Stimulated activated effector memory CD8-positive, alpha-beta T cell treated with anti-CD3 and anti-CD28 coated beads, Interleukin-12 subunit alpha, Interleukin-12 subunit beta, amount 100 ng/mL, for 72 hours (primary cell): ENCODE results near the gene PTPRE.

Experiments
- ATAC-seq: fragments of 150-1000 bp; cut with Tn5 transposase; 2 replicates; pipeline ENCODE4 v1.10.0; 2021
- DNase-seq, 2 donors: peaks; one replicate each; pipeline ENCODE4 v3.0.0; 2021 to 2022; ENCODE audit warnings: low spot score in 2 of 2
- H3K27ac Mint-ChIP-seq: one replicate; pipeline ENCODE4 v1.8.0; 2022; ENCODE audit warnings: mild to moderate bottlenecking, mixed read lengths
- H3K36me3 Mint-ChIP-seq: one replicate; pipeline ENCODE4 v1.8.0; 2022; ENCODE audit warnings: mild to moderate bottlenecking, mixed read lengths
- H3K4me1 Mint-ChIP-seq: one replicate; pipeline ENCODE4 v1.8.0; 2022; ENCODE audit warnings: mixed read lengths
- H3K4me3 Mint-ChIP-seq: one replicate; pipeline ENCODE4 v1.8.0; 2022; ENCODE audit warnings: mild to moderate bottlenecking, mixed read lengths
- H3K9me3 Mint-ChIP-seq: one replicate; pipeline ENCODE4 v1.8.0; 2022; ENCODE audit warnings: mixed read lengths

The PTPRE gene

DNA sequence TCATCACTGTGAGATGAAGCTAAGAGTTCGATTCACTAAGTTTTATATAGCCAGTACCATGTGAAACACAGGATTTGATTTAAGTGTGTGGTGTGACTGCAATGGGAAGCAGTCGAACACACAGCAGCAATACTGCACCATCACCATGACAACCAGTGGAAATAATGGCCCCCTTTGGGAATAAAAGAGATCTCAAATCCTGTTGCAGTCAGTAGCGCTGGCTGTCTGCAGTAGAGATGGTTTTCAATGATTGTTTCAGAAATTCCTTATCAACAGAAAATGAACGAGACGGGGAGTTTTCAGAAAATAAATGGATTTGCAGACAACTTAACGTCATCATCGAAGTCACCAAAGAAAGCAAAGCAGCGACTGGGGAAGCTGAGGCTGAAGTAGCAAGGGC lies 91.0 kb downstream of the PTPRE start:
- Mint-ChIP-seq H3K9me3 (no peaks in the 10 kb centered on the region), H3K4me3 (no peak overlapping the region), H3K36me3 (no peaks in the 10 kb centered on the region), H3K4me1 (peaks cover 9% of the 10 kb centered on the region), H3K27ac (no peak overlapping the region)
- DNase-seq (no peak), ATAC-seq (no peak)

DNA sequence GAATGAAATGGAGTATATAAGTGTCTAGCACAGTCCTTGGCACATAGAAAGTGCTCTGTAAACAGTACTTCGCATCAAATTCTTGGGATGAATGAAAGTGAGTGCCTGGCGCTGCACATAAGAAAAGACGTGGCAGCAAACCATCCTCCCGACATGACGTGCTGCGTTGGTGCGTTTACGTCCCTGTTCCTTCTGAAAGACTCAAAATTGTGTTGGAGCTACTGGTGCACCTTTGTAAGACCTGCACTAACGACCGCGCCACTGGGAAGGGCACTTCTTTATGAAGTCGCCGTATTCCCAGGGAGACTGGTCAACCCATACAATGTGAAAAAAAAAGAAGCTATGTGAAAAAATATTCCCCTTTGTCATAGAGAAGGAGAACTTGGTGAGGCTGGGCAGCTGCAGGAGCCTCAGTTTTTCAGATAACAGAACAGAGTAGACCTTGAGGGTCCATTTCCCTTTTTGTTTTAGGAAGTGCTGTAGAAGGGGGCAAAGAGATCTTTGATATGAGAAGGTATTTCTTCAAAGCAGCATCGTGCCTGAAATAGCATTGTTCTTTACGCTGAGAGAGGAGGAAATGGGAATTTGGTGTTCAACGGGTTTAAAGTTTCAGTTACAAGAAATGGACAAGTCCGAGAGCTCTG lies 91.7 kb downstream of the PTPRE start:
- Mint-ChIP-seq H3K4me1 (peaks cover 2% of the 10 kb centered on the region), H3K9me3 (no peaks in the 10 kb centered on the region), H3K36me3 (no peaks in the 10 kb centered on the region), H3K4me3 (no peak overlapping the region), H3K27ac (no peak overlapping the region)
- ATAC-seq (no peak), DNase-seq (no peak)

DNA sequence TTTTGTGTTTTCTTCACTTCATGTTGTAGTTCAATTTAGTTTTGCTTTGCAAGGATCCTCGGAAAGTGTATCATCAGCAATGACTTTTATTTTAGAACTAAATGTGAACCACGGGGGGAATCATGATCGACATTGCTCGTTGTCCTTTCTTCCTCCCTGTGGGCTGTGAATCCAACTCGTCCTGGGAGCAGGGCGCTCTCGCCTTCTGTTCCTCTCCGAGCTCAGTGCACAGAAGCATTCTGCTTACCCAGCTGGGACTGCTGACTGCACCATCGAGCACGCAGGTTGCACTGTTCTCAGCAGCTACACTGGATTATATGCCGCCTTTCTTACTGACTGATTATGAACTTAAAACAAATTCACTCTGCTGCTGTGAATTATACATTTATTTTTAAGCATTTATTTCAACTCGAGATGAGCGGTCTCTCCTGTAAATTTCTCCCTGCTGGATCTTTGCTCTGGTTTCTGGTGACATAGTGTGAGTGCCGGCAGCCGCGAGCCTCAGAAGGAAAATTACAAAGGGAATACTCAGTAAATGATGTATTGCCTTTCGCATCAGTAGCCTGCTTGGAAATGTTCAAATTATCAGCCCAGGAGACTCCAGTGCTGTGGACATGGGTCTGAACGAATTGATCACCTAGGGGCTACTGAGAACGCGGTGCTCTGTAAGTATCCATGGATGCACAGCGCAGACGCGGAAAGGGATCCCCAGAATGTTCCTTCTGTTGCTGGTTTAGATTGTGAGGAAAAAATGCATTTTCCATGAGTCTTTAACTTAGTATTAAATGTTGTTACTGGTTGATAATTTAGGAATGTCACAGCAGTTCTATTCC lies 92.6 kb downstream of the PTPRE start:
- DNase-seq: no peak
- H3K27ac Mint-ChIP-seq: no peak overlapping the region
- no peak overlapping the region for H3K4me3 Mint-ChIP-seq
- H3K36me3 Mint-ChIP-seq: no peaks in the 10 kb centered on the region
- no peaks in the 10 kb centered on the region for H3K9me3 Mint-ChIP-seq
- no peaks in the 10 kb centered on the region for H3K4me1 Mint-ChIP-seq
- no peak for ATAC-seq

DNA sequence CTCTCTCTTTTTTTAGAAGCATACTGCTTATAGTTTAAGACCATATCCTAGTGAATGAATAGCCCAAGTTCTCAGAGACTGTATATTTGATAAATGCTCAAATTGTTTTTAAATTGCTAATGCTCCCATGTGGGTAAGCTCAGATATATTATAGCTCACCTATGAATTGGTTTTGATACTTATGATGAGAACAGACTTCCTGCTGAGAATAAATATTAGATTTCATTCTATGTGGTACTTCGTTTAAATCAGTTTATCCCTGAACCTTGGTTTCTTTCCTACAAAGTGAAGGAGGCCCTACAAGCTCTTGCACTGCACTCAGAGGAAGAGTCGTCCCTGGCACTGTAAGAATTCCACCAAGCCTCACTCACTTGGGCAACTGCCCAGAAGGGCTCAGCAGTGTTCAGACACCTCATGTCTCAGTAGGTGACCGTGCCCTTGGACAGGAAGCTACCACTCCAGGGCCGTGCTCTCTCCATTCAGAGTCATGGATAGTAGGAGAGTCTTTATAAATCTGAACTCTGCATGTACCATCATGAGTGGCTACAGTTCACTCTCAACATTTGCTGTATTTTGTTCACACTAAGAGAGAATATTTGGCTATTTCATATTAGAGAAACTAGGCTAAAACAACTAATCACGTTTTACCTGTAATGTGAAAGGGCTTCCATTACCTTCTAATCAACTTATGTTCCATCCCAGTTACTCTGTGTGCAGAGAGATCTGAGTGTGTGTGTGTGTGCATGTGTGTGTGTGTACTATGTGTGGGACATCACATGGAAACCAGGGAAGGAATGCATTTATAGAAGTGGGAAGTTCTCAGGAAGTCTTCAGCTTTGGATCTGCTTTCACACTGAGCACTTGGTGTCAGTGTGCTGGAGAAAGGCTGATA lies 93.8 kb downstream of the PTPRE start:
- ATAC-seq (no peak), DNase-seq (no peak)
- no peak overlapping the region for H3K4me3 Mint-ChIP-seq
- H3K36me3 Mint-ChIP-seq: no peaks in the 10 kb centered on the region
- no peaks in the 10 kb centered on the region for H3K4me1 Mint-ChIP-seq
- H3K9me3 Mint-ChIP-seq: no peaks in the 10 kb centered on the region
- H3K27ac Mint-ChIP-seq: no peak overlapping the region

DNA sequence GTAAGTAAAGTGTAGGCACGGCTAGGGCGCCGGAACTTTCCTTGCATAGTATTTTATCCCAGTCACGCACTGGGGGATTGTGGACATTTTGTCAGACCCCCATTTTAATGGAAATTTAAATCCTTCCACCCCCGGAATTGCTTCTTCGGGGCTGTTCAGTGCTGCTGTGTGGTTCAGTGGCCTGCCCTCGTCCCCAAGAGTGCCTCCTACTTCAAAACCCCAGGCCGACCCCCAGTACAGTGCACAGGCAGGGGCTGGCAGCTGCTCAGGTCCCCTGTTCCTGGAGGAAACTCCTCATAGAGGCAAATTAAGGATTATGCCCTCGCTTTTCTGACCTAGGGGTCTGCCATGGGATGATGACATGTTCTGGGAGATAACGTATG lies 94.5 kb downstream of the PTPRE start:
- no peaks in the 10 kb centered on the region for H3K4me1 Mint-ChIP-seq
- H3K36me3 Mint-ChIP-seq: no peaks in the 10 kb centered on the region
- ATAC-seq (no peak), DNase-seq (no peak)
- H3K9me3 Mint-ChIP-seq: no peaks in the 10 kb centered on the region
- H3K4me3 Mint-ChIP-seq: no peak overlapping the region
- no peak overlapping the region for H3K27ac Mint-ChIP-seq

DNA sequence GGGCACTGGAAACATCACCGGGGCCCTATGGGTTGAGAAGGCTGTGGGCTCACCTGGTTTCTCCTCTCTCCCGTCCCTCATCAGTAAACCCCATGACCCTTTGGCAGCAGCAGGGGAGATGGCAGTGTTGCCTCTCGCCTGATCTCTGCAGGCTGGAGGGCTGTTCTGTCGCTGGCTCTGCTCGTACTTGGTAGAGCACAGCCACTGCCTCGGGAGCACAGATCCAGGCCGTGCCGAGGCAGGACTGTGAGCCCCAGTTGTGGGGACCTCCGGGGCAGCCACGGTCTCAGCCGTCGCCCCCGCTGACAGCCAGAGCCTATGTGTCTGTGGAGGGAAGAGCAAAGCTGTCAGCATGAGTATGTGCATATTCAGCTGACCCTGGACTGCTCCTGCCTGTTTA lies 94.9 kb downstream of the PTPRE start:
- Mint-ChIP-seq H3K4me3 (no peak overlapping the region), H3K36me3 (no peaks in the 10 kb centered on the region), H3K4me1 (no peaks in the 10 kb centered on the region), H3K27ac (no peak overlapping the region), H3K9me3 (no peaks in the 10 kb centered on the region)
- ATAC-seq (no peak), DNase-seq (no peak)

DNA sequence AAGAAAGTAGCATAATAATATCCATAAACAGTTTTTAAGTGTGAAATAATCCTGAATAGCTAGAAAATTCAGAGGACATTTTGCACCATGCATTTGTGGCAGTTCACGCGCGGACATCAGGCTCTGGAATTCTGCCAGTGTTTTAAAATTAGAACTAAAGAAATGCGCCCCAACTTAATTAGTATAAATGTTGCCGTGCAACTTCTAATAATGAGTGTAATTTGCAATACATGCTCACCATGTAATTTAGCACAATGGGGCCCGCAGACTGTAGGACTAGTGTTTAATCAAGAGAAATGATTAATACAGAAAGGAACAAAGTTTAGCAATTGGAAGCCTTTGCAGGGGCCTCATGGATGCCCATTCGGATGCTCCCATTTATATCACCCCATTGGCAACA lies 96.6 kb downstream of the PTPRE start:
- Mint-ChIP-seq H3K4me1 (no peaks in the 10 kb centered on the region), H3K27ac (no peak overlapping the region), H3K9me3 (no peaks in the 10 kb centered on the region), H3K4me3 (no peak overlapping the region), H3K36me3 (no peaks in the 10 kb centered on the region)
- ATAC-seq (no peak), DNase-seq (no peak)

DNA sequence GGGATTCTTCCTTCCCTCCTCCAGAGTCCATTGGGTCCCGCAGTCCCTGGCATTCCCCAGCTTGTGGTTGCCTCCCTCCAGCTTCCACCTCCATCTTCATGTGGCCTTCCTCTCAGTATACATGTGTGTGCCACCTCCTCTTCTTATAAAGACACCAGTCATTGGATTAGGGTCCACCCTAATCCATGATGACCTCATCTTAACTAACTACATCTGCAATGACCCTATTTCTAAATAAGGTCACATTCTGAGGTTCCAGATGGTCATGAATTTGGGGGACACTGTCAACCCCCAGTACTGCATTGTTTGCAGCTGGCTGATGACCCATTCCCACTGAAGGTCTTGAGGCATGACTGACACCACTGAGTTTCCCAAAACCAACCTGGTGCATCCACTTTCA lies 99.0 kb downstream of the PTPRE start:
- ATAC-seq (no peak), DNase-seq (no peak)
- Mint-ChIP-seq H3K27ac (no peak overlapping the region), H3K9me3 (no peaks in the 10 kb centered on the region), H3K4me3 (no peak overlapping the region), H3K36me3 (no peaks in the 10 kb centered on the region), H3K4me1 (no peaks in the 10 kb centered on the region)

DNA sequence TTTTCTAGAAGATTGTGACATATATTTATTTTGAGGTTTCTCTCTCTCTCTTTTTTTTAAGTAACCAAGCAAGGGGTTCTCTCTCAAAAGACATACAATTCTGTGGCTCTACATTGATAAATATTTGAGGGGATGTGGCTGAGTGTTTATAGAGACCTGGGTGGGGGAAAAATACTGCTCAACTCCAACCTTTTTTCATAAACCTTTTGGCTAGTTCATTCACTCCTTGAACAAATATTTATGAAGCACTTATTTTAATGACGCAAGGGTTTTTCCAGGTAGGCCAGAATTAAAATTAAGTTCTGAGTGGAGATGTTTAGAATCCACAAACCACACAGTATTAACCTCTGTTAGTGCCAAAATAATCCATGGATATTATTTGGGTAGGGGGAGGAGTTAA lies 100.2 kb downstream of the PTPRE start:
- ATAC-seq (no peak), DNase-seq (no peak)
- no peaks in the 10 kb centered on the region for H3K9me3 Mint-ChIP-seq
- H3K4me1 Mint-ChIP-seq: peaks cover 10% of the 10 kb centered on the region
- H3K36me3 Mint-ChIP-seq: no peaks in the 10 kb centered on the region
- H3K27ac Mint-ChIP-seq: no peak overlapping the region
- H3K4me3 Mint-ChIP-seq: no peak overlapping the region

DNA sequence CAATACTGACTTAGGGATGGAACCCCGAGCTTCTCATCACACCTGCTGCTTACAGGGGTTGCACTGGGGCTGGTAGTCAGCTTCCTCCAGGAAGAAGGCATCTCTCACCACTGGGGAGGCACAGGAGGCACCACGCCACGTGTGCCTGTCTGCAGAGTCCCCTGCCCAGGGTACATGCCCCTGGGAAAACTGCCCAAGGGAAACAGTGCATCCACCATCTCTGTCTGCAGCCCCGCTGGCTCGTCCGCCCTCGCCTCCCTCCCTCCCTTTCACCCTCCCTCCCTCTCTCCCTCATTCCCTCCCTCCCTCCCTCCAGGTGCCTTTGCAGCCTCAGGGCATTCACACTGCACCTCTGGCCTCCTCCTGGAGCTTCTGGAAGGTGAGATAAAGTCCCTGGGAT lies 101.1 kb downstream of the PTPRE start:
- no peaks in the 10 kb centered on the region for H3K9me3 Mint-ChIP-seq
- no peaks in the 10 kb centered on the region for H3K36me3 Mint-ChIP-seq
- H3K4me1 Mint-ChIP-seq: peaks cover 10% of the 10 kb centered on the region
- ATAC-seq: no peak
- DNase-seq: no peak
- no peak overlapping the region for H3K4me3 Mint-ChIP-seq
- no peak overlapping the region for H3K27ac Mint-ChIP-seq

DNA sequence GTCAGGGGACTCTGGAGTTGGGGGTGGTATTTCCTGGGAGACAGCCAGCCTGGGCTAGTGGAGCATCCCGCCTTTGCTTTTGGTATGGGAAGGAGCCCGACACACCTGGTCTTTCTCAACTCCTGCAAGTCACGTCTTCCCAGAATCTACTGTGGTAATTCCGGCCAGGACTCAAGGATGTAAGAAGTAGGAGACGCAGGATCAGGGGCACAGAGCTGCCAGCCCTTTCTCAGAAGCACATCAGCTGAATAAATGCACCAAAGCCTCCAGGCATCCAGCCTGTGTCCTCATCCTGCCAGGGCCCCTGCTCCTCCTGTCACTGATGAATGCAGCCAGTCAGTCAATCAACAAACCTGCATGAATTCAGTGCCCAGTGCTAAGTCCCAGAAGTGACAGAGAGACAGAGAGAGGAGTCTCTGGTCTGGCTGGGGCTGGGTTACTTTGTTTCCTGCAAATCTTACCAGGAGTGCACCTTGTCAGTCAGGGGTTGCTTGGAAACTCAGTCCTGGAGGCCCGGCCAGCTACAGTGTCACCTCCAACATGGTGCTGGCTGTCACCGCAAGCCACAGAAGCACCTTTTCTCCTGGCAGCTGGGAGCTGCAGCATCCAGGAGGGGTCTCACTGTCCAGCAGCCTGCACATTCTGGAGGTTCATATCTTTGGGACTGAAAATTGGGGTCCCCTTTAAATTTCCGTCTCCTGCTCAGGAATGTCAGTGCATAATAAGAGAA lies 101.8 kb downstream of the PTPRE start:
- no peaks in the 10 kb centered on the region for H3K9me3 Mint-ChIP-seq
- DNase-seq (no peak), ATAC-seq (no peak)
- H3K4me1 Mint-ChIP-seq: peaks cover 10% of the 10 kb centered on the region
- H3K27ac Mint-ChIP-seq: no peak overlapping the region
- no peak overlapping the region for H3K4me3 Mint-ChIP-seq
- no peaks in the 10 kb centered on the region for H3K36me3 Mint-ChIP-seq

DNA sequence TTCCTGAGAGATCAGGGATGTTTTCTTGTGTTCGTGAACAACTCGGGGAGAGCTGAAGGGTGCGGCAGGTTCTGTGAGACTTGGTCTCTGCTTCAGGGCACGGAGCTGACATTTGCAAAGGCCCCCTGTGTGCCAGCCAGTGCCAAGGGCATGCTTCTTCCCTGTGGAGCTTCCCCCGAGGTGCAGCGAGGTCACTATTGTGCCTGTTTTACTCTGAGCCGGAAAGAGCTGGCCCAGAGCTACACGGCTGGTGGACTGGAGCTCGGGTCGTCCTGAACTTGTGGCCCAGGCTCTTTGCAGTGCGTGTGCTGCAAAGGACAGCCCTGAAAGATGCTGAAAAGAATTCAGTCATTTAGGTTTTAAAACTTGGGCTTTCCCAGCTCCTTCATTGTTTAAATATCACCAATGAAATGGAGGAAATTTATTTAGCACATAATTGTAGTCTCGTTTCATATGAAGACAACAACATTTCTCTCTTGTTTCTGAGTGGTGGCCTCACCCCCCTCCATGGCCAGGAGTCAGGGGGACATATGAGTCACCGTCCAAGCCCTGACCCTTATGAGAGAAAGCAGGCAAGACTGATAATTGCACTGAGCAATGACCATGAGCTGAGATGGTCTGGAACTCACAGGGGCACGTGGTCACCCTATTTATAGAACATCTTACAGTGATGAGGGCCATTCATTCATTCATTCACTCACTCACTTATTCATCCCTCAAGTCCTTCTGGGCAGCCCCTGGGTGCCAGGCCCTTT lies 102.6 kb downstream of the PTPRE start:
- ATAC-seq: no peak
- no peak overlapping the region for H3K4me3 Mint-ChIP-seq
- H3K36me3 Mint-ChIP-seq: no peaks in the 10 kb centered on the region
- no peak overlapping the region for H3K27ac Mint-ChIP-seq
- no peaks in the 10 kb centered on the region for H3K9me3 Mint-ChIP-seq
- no peak for DNase-seq
- H3K4me1 Mint-ChIP-seq: peaks cover 10% of the 10 kb centered on the region

DNA sequence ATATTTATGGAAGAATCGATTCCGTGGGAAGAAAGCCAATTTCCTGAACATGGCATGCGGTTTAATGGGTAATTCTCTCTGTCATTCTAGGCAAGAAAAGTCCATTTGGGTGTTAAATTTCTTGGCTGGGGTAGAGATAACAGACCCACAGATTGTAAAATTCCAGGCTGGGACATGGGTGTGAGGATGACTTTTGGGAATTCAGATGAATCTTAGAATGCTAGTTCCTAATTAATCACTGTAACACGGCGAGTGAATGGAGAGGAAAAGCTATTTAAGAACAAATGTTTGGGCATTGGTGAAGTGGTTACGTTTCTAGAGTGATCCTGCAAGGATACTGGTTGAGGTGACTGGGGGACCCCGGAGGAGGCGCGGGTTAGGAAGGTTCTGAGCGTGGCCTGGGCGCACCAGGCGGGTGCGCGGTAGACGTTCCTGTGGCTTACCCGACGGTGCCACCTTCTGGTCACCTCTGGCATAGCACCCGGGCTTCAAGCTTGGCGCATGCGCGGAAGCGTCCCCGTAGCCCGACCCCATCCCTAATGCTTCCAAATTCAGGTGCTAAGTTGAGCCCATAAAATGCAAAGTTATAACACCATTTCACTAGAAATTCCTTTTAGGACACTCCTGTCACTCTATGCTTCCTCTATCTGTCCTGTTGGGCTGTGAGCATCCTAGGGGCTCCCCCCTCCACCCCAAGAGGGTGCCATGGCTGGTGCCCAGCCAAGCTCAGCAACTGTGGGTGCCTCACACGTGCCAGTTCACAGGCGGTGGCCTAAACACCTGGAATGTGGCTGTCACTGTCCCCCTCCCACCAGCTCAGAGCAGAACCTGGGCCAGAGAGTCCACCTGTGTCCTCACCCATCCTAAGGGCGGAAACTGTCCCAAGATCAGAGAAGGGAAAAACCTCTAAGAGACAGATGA lies 104.4 kb downstream of the PTPRE start:
- ATAC-seq: peak; percentile 88
- peak overlapping the region; percentile 65 for H3K27ac Mint-ChIP-seq
- H3K4me3 Mint-ChIP-seq: peak overlapping the region; percentile 48
- peaks cover 10% of the 10 kb centered on the region for H3K4me1 Mint-ChIP-seq
- no peaks in the 10 kb centered on the region for H3K36me3 Mint-ChIP-seq
- peak; percentile 97 to 98 for DNase-seq
- H3K9me3 Mint-ChIP-seq: no peaks in the 10 kb centered on the region

DNA sequence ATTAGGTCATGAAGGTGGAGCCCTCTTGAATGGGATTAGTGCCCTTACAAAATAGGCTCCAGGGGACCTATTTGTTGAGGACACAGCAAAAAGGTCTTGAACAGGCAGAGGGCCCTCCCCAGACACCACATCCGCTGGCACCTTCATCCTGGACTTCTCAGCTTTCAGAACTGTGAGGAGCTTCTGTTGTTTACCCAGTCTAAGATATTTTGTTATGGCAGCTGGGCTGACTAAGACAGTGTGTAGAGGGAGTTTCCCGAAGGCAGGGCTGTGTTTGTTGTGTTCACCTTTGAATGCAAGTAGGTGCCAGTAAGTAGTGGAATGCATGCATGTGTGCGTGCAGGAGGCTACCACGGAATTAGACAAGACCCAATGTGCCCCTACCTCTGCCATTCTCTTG lies 106.7 kb downstream of the PTPRE start:
- ATAC-seq: peak; percentile 63
- H3K36me3 Mint-ChIP-seq: no peaks in the 10 kb centered on the region
- no peak overlapping the region for H3K27ac Mint-ChIP-seq
- no peaks in the 10 kb centered on the region for H3K9me3 Mint-ChIP-seq
- H3K4me1 Mint-ChIP-seq: peaks cover 26% of the 10 kb centered on the region
- no peak overlapping the region for H3K4me3 Mint-ChIP-seq
- no peak for DNase-seq
